HS-27A (cell line): ENCODE results near the gene FES.

Experiments
- DNase-seq: peaks from one replicate; pipeline ENCODE4 v3.0.0-alpha.2; 2012; ENCODE audit warnings: low read depth, missing footprints

Gene FES

GRCh38 chr15:90876046-90876445, 8.3 kb upstream of the FES start:
- DNase-seq, result no peak

- DNase-seq, result no peak
These were observed 7.7 kb upstream of the FES start for GRCh38 chr15:90876512-90877170.

GRCh38 chr15:90877315-90877714, 7.0 kb upstream of the FES start:
- no peak for DNase-seq

GRCh38 chr15:90877996-90878395, 6.3 kb upstream of the FES start:
- no peak for DNase-seq

GRCh38 chr15:90878660-90879059, 5.6 kb upstream of the FES start:
- no peak for DNase-seq

GRCh38 chr15:90879730-90880366, 4.5 kb upstream of the FES start:
- no peak for DNase-seq

GRCh38 chr15:90880381-90881145, 3.7 kb upstream of the FES start:
- no peak for DNase-seq

GRCh38 chr15:90881181-90881977, 2.9 kb upstream of the FES start:
- DNase-seq, result no peak

- DNase-seq, result no peak
These were observed 2.2 kb upstream of the FES start for GRCh38 chr15:90881978-90882721.

GRCh38 chr15:90882781-90883525, 1.4 kb upstream of the FES start:
- no peak for DNase-seq

GRCh38 chr15:90883526-90883975, 753 bp upstream of the FES start:
- DNase-seq, result no peak

- no peak for DNase-seq
These were observed 571 bp downstream of the FES start for GRCh38 chr15:90884719-90885431.

- no peak for DNase-seq
These were observed 1.4 kb downstream of the FES start for GRCh38 chr15:90885432-90886290.

GRCh38 chr15:90886291-90886614, 1.9 kb downstream of the FES start:
- DNase-seq, result no peak

- DNase-seq, result no peak
These were observed 2.8 kb downstream of the FES start for GRCh38 chr15:90887037-90887481.

GRCh38 chr15:90889313-90889730, 5.0 kb downstream of the FES start:
- DNase-seq, result no peak

GRCh38 chr15:90889736-90890456, 5.6 kb downstream of the FES start:
- DNase-seq, result no peak

- no peak for DNase-seq
These were observed 6.5 kb downstream of the FES start for GRCh38 chr15:90890839-90891238.
